Muscle of arm (tissue), 12 donors: ENCODE measurements around the gene GJA10. TPM values are rescaled to one million over a fixed set of nuclear protein-coding genes. Genes with fewer than 3 reads are reported as not detected.
A peak's percentile ranks its signal among the peaks of the same experiment; 100 is the strongest.

Experiments used
- DNase-seq: peaks from one replicate; pipeline ENCODE4 v3.0.0-alpha.2; 2013
- polyA plus RNA-seq, 12 donors: library from polyadenylated mRNA; unstranded; fragments of 120-200 nt; gene quantifications; one replicate each; pipeline ENCODE4 v1.2.1, GENCODE V29; 2013; ENCODE audit not compliant: insufficient read length in 12 of 12

Gene GJA10
- polyA plus RNA-seq, 12 donors, result not detected

DNA sequence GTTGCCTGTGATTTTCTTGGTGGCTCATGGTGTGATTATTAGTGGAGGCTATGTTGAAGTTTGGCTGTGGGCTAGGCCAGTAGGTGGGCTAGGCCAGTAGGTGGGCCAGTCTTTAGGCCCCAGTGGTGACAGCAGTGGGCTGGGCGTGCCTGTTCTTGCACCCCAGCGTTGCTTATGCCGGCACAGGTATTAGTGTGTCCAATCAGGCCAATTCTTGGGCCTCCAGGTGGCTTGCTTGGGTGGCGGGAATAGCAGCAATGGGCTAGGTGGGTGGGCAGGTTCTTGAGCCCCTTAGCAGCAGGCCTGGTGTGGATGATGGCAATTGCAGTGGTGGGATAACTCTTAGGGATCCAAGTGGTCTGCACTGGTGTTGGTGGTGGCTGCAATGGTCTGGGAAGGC lies 22.9 kb downstream of the GJA10 start:
- no peak for DNase-seq

DNA sequence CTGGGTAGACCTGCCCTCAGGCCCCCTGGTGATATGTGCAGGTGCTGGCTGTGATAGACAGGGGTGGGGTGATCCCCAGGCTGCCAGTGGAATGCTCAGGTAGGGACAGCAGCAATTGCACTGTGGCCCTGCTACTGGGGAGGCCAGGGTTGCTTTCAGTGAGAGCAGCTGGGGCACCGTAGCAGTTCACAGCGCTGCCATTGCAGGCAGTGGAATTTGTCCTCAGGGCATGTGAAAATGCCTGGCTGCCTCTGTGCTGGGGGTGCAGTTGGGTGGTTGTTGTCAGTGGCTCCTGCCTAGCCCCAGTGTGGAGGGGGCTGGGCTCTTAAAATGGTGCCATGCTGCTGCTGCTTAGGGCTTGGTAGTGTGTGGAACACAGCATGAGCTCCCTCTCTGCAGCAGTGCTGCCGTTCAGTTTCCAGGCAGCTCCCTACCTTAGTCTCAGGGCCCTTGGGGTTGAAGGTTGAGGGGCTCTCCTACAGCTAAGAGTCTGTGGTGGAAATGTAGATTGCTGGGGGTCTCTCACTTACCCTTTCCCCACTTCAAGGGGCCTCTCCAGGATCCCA lies 23.6 kb downstream of the GJA10 start:
- no peak for DNase-seq

DNA sequence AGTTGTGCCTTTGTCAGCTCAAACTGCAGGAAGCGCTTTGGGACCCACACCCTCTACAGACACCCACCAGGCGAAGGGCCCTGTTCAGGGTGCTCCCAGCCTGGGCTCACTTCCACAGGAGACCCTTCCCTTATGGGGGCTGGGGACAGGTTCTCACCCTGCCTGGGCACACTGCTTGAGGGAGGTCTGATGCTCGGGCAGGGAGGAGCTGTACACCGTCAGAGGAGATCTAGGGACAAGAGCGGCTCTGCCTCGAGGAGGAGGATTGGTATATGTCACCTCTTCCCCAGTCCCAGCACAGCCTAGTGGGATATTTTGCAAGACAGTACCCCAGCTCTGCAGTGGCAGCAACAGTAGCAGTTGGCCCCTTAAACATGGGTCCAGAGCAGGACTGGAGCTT lies 26.9 kb downstream of the GJA10 start:
- DNase-seq, result no peak

DNA sequence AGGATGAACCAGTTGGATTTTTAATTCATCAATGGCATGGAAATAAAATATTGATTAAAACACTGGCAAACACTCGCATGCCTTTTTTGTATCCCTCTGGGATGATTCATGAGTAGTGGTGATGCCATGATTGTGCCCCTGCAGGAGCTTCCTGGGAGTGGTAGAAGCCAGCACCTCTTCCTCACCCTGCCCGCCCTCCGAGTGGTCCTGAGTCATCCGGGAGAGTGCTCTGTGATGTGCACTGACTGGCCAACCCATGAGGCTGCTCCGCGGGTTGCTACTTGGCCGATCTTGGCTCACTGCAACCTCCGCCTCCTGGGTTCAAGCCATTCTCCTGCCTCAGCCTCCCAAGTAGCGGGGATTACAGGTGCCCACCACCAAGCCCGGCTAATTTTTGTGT lies 27.4 kb downstream of the GJA10 start:
- DNase-seq, result no peak

DNA sequence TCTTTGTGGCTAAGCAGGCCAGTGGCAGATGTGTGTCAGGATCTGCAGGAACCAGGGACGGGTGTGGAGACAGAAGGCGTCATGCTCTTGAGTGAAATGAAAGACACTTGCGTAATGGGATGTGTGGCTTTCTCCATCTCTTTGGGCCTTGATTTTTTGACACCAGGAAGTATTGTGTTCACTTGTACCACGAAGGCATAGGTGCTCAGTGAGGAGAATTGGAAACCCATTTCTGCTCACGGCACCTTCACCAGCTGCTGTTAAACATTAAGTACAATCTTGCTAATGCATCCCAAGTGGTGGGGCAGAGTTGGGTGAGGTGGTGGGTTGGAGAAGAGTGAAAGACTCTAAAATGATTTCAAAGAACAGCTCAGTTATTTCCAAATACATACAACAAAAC lies 30.0 kb downstream of the GJA10 start:
- DNase-seq, result no peak

DNA sequence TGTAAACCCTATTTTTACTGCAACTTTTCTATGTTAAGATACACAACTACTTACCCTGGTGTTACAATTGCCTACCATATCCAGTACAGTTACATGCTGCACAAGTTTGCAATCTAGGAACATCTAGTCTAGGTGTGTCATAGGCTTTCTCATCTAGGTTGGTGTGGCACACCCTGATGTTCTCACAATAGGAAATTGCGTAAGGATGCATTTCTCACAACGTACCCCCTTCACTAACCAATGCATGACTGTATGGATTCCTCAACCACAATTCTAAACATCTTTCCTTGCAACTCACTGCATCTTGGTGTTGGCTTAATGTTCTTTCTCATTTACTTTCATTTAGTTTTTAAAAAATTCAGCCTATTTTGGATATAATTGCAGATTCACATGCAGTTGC lies 31.6 kb downstream of the GJA10 start:
- DNase-seq, result no peak

DNA sequence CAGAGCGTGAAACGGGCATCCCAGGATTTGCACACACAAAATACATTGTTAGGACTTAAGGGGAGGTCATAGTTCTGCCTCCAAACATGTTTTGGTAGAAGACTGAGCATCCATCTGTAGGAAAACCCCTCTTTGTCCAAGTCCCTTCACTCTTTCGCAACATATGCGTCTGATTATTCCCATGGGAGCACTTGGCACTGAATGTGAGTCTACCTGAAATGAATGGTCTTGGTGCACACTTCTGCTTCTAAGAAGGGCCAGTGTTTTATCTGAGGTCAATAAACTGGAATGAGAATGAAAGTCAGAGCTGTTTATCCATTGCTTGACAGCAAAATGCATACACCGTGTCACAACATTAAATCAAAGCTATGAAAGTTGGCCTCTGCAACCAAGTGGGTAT lies 33.0 kb downstream of the GJA10 start:
- DNase-seq, result no peak

DNA sequence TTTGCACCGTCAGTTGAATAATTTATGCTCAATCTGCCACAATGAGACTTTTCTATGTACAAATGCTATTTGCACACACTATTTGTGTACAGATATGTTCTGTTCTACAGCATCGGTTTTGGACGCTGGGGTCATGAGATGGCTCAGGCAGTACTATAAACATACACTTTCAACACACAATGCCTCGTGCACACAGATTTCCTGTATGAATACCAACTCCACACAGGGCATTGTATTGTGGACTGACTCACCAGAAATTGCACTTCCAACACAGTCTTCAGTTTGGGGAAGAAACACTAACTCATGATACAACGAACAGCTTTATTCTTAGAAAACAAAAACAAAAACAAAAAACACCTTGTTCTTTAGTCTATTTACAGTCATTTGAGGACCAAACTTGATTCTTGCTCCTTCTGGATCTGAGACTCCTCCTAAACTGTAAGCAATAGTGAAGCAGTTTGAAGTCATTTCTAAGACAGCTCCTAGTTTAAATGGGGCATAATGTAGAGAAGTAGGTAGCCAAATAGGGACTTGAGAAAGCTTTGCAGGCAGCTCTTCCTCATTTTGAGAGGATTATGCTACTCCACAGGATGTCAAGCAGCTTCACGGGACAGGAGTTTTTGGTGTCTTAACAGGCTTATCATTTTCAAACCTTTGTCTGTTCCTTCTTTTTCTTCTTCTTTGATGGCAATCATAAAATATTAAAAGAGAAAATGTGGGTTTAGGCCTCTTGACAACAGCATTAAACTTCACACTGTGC lies 33.7 kb downstream of the GJA10 start:
- DNase-seq, result no peak

DNA sequence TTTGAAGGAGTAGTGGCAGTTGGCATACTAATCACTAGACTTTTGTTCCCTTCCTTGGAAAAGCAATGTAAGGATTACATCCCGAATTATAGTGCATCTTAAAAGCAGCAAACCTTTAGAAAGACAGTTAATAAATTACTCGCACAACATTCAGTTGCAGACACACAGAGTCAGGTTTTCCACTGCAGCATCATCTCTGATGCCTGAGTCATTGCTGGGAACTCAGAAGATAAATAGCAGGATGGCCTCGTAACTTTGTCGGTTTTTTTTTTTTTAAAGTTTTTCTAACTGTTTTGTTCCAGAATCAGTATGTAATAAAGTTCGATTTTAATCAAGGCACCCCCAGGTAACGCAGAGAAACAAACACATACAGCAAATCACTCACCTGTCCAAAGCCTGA lies 34.3 kb downstream of the GJA10 start:
- no peak for DNase-seq

DNA sequence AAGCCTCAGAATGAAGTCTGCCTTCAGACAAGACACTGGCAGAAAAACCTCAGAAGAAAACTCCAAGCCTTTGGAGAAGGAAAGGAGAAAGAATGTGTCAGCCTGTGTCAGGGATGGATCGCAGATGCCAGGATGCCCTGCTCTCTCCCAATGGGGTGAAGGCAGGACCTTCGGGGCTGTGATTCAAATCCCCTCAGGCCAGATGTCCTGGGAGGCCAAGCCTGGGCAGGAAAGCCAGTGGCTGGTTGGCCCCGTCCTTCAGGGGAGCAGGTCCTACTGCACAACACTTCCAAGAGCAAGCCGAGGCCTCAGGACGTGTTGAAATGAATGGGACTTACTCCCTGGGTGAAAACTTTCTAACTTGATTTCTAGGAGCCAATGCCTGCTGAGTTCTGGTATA lies 36.5 kb downstream of the GJA10 start:
- no peak for DNase-seq

DNA sequence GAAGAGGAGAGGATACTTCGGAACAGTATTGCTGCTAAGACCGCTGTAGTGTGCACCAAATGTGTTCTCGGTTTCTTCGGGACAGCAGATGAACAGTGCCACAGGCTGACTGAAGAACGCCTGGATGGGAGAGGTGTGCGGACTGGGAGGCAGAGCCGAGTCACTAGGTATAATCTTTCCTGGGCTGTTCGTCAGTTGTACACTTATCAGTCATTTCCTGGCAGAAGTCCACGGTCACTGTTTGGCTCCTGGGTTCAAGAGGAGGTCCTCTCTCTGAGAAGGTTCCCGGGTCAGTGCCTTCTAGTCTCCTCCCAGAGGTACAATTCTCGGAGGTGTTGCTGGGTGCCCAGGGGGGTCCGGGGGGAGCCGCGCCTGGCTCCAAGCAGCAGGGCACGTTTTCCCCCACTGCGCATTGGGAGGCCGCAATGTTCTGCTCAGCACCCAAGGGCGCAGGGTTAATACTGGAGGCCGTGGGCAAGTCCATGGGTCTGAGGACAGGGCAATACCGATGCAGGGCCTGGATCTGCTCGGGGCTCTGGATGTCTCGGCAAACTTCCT lies 38.1 kb downstream of the GJA10 start:
- no peak for DNase-seq

DNA sequence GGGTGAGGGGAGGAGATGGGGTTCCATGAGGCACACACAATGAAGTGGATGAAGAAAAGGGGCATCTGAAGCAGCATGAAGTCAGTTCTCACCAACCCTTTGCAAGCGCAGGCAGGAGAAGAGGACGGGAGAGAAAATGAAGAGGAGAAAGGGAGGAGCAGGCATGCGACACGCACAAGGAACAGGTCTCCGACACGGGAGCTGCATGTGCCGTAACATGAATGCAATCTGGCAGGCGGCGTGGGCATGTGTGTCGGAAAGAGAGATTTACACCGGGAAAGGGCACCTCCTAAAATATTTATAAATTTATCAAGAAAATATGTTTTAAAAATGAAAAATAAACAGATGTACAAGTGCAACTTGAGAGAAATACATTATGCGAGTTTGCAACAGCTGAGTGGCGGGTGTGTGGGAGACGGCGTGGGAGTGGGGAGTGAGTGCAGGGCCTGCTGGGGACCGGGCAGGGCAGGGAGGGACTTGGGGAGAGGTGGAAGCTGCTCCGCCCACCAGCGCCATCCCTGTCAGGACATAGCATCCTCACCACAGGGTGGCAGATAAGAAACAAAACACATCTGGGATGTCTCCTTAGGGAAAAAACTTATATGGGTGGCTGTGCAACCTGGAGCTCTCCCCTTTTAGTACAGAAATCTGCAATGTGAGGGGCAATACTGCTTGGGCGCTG lies 40.6 kb downstream of the GJA10 start:
- DNase-seq, result no peak

DNA sequence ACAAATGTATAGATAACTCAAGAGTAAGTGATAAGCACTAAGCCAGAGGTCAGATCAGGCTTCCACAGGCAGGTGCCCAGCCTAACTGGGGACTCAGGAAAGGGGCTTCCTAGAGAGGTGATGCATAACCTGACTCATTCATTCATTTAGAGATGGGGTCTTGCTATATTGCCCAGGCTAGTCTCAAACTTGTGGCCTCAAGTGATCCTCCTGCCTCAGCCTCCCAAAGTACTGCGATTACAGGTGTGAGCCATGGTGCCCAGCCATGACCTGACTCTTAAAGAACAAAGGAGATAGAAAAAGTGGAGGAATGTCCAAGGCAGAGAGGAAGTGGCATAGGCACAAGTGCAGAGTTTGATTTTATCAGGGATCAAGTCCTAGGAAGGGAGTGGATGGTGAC lies 41.9 kb downstream of the GJA10 start:
- DNase-seq, result no peak

DNA sequence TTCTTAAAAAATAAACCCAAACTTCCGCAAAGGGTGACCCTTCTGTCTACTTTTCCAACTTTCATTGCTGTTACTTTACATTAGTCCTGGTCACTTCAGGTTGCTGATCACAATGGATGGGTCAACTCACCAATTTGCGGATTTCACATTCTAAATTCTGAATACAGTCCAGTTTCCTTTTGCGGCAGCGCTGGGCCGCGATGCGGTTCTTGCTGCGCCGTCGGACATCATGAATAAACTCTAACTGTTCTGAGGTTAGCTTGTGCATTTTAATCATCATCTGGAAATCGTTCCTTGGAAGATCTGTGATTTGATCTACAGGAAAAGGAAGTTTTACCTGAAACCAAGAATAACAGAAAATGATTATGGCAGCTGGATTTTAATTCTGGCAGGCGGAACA lies 43.7 kb downstream of the GJA10 start:
- DNase-seq, result no peak

DNA sequence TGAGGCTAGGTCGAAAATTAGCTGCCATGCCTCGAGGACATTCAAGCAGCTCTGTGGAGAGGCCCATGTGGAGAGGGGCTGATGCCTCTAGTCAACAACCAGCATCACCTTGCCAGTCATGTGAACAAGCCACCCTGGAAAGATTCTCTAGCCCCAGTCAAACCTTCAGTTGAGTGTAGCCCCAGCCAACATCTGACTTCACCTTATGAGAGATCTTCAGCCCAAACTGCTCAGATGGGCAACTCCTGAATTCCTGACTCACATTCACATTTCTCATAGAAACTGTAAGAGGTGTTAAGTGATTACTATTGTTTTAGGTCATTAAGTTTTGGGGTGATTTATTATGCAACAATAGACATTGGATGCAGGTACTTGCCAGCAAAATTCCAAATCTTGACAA lies 44.9 kb downstream of the GJA10 start:
- no peak for DNase-seq

DNA sequence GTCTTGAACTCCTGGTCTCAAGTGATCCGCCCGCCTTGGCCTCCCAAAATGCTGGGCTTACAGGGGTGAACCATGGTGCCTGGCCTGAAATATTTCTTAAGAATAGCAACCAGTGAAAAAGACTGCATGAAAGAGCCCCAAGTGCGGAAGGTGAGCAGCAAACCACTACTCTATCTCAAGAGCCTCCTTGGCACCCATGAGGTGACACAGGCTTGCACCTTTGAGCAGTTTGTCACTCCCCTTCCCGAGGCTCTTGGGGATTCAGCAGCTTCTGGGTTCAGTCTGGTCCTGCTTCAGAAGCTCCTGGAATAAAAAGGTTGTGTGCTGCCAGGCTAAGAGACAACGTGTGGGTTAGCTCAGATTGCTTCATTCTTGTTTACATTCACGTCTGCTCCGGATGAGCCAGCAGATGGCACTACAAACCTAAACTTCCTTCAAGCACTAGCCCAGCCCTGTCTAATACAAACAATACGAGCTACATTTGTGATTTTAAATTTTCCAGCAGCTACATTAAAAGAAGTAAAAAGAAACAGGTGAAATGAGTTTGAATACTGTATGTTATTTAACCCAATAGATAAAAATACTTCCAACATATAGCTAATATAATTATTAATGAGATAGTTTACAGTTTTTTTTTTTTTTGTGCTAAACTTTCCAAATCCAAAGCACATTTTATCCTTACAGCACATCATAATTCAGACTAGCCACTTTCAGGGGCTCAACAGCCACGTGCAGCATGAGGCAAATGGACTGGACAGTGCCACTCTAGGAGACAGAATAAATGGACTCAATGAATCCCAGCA lies 46.2 kb downstream of the GJA10 start:
- DNase-seq, result peak; percentile 75

DNA sequence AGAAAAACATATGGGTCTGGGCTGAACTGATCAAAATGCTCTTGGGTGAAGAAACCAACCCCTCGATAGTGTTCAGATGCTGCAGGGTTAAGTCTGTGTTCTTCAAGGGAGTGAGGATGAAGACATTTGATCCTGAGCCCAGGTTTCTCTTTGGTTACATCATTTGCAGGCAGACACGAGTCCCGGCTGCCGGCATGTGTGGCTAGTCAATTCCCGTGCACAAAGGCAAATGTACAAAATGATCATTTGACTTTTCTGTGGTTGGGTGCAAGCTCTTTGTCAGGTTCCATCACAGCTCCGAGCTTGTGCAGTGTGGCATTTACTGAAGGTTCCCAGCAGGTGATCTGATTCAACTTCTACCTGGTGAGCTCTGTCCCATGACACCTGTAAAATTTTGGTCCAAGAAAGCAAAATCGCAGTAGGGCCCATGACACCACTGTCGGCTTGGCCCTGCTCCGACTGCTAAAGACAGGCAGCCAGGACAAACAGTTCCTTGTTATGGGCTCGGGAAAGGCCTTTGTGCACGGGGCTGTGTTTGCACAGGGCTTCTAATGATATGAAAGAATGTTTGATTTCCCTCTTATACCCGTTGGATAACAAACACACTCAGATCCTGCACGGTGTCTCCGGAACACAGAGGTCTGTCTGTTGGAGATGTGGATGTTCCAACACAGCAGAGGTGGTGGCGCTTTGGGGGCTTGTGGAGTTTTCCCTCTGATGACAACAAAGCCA lies 46.9 kb downstream of the GJA10 start:
- peak; percentile 14 for DNase-seq

DNA sequence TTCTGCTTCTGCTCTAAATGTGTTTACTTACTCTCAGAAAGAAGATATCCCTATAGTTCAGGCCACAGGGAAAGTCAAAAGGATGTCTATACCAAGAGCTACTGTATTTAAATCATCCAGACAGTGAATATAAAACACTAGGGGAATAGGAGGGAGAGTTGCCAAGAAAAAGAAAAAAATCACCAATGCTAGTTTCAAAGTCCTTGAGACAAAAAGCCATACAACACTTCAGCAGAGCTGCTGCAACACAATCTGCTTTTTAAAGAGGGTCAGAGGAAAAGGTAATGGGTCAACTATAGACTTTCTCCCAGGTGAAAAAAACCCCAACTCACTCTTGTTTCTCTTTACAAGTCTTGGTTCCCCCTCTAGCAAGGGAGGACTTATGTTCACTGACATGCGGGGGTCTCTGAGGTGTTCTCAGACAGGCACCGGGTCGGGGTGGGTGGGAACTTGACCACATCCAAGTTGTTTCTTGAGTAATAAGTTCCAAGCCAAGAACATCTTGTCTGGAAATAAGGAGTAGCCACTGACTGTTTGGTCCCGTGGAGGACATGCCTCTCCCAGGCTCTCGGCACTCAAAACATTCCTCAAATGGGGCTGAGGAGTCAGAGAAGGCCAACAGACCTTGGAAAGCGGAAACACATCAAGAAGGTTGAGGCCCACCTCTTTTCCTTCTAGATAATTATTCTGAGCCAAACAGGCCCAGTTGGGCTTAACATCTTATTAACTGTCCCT lies 47.7 kb downstream of the GJA10 start:
- no peak for DNase-seq

DNA sequence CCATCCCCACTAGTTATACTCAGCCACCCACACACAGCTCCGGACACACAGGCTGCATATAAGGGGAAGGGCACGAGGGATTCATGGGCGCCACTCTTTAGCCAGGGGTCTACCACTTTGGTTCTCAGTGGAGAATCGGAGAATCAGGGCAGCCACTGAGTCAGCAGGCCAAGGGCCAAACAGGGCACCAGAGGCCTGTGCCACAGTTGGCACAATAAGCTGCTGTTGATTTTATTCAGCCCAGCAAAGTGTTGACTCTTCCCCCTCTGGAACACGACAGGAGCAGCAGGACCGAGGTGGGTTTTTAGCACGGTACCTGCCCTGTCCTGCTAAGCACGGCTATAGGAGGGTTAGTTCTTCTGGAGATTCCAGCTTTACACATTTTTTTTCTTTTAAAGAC lies 48.3 kb downstream of the GJA10 start:
- no peak for DNase-seq

DNA sequence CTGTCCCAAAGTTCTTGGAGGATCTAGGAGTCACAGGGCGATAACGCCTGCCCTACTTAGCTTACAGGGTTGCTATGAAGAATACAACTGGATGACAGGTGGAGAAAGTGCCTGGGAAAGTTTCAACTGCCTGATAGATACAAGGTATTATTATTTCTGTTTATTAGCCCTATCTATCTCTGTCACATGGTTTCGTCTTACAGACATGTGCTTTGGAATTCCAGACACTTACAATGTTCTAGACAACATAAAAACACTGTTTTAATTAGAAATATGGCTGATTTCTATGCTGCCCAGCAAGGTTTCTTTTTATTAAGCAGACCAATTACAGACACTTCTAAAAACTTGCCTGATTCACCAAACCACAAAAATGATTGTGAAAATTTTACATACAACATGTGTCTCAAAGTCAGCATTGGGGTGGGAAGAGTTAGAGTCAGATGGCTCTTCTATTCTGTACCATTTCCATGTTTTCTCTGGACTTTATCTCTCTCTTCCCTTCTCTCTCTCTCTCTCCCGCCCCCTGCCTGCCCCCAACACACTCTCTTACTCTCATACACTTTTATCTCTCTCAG lies 50.0 kb downstream of the GJA10 start:
- DNase-seq, result no peak
